GM12872 (cell line): Measurements from ENCODE around the gene LIPM.

Experiments used
- CTCF ChIP-seq: IDR thresholded peaks from 3 replicates; pipeline ENCODE4 v1.5.1; 2011; ENCODE audit warnings: low read depth, mild to moderate bottlenecking, low read length, moderate library complexity; ENCODE audit not compliant: insufficient read depth

The LIPM gene, protein sequence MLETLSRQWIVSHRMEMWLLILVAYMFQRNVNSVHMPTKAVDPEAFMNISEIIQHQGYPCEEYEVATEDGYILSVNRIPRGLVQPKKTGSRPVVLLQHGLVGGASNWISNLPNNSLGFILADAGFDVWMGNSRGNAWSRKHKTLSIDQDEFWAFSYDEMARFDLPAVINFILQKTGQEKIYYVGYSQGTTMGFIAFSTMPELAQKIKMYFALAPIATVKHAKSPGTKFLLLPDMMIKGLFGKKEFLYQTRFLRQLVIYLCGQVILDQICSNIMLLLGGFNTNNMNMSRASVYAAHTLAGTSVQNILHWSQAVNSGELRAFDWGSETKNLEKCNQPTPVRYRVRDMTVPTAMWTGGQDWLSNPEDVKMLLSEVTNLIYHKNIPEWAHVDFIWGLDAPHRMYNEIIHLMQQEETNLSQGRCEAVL

GRCh38 chr10:88802523-88803285 lies at the start of gene LIPM:
Gene LIPM (plus strand): TSS chr10:88802730. CDS start chr10:88802897, 167 bp downstream.
- no peak for TF ChIP-seq CTCF

DNA sequence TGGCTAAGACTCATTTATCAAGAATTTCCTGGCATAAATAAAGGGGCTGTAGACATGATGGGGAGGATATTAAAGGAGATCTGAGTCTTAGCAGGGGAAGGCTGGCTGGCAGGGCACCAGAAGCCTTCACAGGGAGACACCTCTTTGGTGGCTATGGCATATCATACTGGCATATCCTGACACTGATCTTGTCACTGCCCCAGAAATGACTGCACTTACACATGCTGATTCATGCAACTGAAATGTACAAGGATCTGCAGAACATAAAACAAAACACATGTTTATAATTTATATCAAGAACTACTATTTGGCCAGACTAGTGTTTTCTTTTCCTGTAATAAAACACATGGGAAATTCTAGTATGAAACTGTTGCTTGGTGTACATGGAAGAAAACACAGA lies 48.2 kb upstream of the LIPM start:
- no peak for TF ChIP-seq CTCF

DNA sequence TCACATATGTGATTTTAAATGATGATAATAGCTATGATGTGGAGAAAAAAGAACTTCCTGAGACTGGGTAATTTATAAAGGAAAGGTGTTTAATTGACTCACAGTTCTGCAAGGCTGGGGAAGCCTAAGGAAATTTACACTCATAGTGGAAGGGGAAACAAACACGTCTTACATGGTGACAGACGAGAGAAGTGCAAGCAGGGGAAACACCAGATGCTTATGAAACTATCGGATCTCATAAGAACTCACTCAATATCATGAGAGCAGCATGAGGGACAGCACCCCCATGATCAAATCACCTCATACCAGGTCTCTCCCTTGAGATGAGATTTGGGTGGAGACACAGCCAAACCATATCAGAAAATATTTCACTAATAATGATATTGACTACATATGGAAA lies 46.8 kb upstream of the LIPM start:
- TF ChIP-seq CTCF, result no peak

DNA sequence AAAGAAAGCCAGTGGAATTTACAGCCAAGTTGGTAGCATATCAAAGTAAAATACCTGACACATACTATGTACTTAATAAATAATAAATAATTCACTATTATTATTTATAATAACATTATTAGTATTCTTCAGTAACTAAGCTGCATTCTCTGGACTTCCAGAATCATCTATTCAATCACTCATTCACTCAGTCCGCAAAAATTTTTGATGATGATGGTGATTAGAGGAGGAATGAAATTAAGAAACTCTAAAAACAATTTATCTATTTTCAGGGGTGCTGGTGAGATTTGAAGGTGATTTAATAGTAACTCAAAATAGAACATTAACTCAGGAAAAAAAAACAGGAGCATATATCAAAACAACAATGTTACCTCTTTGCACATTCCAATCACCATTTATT lies 45.9 kb upstream of the LIPM start:
- TF ChIP-seq CTCF, result no peak

DNA sequence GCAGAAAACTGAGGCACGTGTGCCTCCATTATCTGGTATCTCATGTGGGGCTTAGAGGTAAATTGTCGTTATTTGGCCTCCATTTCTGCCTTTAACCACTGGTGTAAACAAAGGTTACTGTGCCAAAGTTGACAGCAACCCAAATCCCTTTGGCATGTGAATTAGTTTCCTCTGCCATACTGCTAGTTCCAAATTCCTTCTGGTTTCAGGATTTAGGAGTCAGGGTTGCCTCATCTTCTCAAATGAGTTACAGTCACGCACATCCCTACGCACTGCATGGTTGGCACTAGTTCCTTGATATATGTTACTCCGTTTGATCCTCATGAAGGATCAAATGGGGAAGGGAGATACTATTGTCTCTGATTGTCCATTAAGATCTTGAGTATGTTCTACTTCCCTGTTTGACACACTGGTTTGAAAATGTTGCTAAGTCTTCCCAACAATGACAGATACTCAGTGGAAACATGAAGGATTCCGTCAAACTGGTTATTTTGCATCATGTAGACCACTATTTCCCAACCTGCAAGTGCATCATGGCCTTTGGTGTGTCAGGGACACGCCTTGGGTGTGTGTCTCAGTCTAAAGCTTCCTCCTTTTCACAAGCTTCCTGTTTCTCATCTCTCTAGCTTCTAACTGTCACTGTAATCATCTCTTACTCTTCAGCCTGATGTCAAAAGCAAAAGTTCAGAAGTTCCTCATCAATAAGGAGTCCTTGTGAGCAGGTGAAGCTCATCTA lies 43.0 kb upstream of the LIPM start, which contains the start of gene LIPN:
LIPN (plus strand) TSS at position 655 of the 736 bp plus-strand sequence. CDS start 1,386 bp downstream, outside the sequence.
- TF ChIP-seq CTCF, result no peak

DNA sequence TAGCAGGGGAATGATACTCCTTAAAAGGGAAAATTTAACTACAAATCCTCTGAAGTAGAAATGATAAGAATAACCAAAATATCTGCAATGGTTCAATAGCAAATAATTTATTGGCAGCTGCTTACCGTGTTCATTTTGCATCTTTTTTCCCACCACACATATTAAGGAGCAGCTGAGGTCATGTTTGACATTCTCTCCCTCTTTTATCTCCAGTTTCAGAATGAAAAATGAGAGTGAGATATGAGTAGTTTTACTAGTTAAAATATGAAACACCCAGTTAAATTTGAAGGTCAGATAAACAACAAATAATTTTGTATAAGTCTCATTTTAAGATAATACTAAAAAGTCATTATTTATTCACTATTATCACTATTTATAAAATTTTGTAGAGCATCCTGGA lies 39.6 kb upstream of the LIPM start:
- no peak for TF ChIP-seq CTCF

- TF ChIP-seq CTCF, result no peak
Observed at GRCh38 chr10:88763441-88763840, 39.1 kb upstream of the LIPM start.
